ENCODE results near the gene LCNL1.
A peak's percentile ranks its signal among the peaks of the same experiment; 100 is the strongest.

The LCNL1 gene

DNA sequence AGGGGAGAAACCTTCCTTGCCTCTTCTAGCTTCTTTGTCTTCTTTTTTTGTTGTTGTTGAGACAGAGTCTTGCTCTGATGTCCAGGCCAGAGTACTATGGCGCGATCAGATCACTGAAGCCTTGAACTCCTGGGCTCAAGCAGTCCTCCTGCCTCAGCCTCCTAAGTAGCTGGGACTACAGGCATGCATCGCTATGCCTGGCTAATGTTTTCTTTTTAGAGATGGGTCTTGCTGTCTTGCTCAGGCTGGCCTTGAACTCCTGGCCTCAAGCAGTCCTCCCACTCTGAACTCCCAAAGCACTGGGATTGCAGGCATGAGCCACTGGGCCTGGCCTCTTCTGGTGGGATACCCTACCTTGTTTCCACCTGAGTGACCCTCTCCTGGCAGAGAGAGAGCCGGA is 6.1 kb downstream of the LCNL1 start:
- Mint-ChIP-seq H3K36me3 (ENCODE audit: insufficient read depth) (peaks cover 14% of the 10 kb centered on the region), H3K27ac (ENCODE audit: low read depth) (no peak overlapping the region)

DNA sequence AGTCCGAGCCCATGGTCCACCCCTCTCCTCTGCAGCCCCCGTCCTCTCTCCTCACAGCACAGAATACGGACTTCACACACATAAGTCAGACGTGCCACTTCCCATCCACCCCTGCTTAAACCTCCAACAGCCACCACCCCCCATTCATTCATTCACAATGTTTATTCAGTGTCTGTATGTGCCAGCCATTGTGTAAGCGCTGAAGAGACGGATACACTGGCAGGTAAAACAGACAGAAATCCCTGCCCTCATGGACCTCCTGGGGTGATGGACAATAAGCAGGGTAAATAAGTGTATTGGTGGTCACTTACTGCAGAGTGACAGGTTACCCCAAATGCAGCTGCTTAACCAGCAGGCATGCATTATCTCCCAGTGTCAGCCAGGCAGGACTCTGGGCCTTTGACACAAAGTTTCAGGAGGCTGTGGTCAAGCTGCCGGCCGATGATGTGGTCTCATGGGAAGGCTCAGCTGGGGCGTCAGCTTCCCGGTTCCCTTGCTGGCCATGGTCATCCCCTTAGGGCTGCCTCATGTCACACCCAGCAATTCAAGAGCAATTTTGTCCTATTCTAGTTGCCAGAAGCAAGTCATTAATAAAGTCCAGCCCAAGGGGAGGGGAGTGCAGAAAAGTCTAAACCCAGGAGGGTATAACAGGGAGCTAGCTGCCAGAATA is 7.6 kb downstream of the LCNL1 start:
- no peaks in the 10 kb centered on the region for H3K9me3 Mint-ChIP-seq
- DNase-seq (ENCODE audit: low spot score in 2 of 2) (no peak), ATAC-seq (replicated peaks; ENCODE audit: extremely low read depth, poor library complexity, severe bottlenecking) (no peak)
- H3K4me3 Mint-ChIP-seq: peak overlapping the region; percentile 85
- no peak overlapping the region for H3K27ac Mint-ChIP-seq (ENCODE audit: low read depth)
- peaks cover 18% of the 10 kb centered on the region for H3K36me3 Mint-ChIP-seq (ENCODE audit: insufficient read depth)
- H3K27me3 Mint-ChIP-seq: no peaks in the 10 kb centered on the region
- peaks cover 9% of the 10 kb centered on the region for H3K4me1 Mint-ChIP-seq

More for the DNA sequence above, 6.1 kb downstream of the LCNL1 start:
- no peak for DNase-seq (ENCODE audit: low spot score in 2 of 2)
- no peak for ATAC-seq (replicated peaks; ENCODE audit: extremely low read depth, poor library complexity, severe bottlenecking)
- peaks cover 10% of the 10 kb centered on the region for H3K4me1 Mint-ChIP-seq
- no peak overlapping the region for H3K4me3 Mint-ChIP-seq
- no peaks in the 10 kb centered on the region for H3K9me3 Mint-ChIP-seq
- peaks cover 7% of the 10 kb centered on the region for H3K27me3 Mint-ChIP-seq

DNA sequence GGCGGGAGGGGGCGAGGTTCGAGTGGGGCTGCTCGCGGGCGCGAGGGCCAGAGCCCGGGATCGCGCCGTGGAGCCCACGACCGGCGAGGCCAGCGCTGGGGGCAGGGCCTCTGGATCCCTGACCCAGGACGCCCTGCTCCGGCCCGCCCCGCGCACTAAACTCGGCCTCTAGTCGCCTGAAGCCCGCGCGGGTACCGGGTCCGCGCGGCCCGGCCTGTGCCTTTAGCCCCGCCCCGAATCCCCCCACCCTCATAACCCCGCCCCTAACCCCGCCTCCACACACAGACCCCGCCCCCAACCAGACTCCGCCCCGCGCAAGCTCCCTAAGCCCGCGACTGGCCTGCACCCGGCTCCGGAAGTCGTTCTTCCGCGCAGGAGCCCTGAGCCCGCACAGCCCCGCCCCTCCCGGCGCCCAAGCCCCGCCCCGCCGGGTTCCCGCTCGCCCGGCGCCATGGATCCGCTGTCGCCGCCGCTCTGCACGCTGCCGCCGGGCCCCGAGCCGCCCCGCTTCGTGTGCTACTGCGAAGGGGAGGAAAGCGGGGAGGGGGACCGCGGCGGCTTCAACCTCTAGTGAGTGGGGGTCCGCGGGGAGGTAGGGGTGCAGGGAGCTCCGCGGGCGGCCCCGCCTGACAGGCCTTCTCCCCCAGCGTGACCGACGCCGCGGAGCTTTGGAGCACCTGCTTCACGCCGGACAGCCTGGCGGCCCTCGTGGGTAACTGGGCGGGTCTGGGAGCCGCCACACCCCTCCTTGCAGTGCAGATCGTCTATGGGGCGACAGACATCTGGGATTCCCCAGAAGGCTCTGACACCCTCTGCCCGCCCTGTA is 9.4 kb downstream of the LCNL1 start, which contains the start of gene PAXX:
Gene PAXX (plus strand): TSS at position 430 of the 826 bp plus-strand sequence. CDS start 22 bp downstream, at position 452.
- peaks cover 18% of the 10 kb centered on the region for H3K4me1 Mint-ChIP-seq
- DNase-seq (ENCODE audit: low spot score in 2 of 2): peak; percentile 89

DNA sequence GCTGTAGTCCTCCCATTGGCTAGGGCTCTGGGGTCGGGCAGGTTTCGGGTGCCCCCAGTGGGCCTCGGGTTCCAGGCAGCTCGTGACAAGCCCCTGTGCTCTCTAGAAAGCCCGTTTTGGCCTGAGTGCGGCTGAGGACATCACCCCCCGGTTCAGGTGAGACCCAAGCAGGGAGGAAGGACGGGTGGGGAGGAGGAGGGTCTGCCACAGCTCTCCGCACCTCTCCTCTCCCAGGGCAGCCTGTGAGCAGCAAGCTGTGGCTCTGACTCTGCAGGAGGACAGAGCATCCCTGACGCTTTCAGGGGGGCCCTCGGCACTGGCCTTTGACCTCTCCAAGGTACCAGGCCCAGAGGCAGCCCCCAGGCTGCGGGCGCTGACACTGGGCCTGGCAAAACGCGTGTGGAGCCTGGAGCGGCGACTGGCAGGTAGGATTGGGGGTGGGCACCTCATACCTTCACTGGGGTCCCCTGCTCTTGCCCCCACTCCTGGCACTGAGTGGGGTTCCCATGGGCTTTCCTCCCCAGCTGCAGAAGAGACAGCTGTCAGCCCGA is 10.1 kb downstream of the LCNL1 start:
- Mint-ChIP-seq H3K27me3 (no peaks in the 10 kb centered on the region), H3K4me1 (peaks cover 25% of the 10 kb centered on the region)
- peak in 1 of 2 donors; percentile 57 for DNase-seq (ENCODE audit: low spot score in 2 of 2)

More for the DNA sequence above, 9.4 kb downstream of the LCNL1 start, which contains the start of gene PAXX:
- peak; percentile 81 for ATAC-seq (replicated peaks; ENCODE audit: extremely low read depth, poor library complexity, severe bottlenecking)
- H3K27me3 Mint-ChIP-seq: no peaks in the 10 kb centered on the region
- H3K4me3 Mint-ChIP-seq: peak within 1 kb of the TSS; percentile 85
- H3K9me3 Mint-ChIP-seq: no peaks in the 10 kb centered on the region
- H3K27ac Mint-ChIP-seq (ENCODE audit: low read depth): peak within 1 kb of the TSS; percentile 93
- H3K36me3 Mint-ChIP-seq (ENCODE audit: insufficient read depth): peaks cover 22% of the 10 kb centered on the region

DNA sequence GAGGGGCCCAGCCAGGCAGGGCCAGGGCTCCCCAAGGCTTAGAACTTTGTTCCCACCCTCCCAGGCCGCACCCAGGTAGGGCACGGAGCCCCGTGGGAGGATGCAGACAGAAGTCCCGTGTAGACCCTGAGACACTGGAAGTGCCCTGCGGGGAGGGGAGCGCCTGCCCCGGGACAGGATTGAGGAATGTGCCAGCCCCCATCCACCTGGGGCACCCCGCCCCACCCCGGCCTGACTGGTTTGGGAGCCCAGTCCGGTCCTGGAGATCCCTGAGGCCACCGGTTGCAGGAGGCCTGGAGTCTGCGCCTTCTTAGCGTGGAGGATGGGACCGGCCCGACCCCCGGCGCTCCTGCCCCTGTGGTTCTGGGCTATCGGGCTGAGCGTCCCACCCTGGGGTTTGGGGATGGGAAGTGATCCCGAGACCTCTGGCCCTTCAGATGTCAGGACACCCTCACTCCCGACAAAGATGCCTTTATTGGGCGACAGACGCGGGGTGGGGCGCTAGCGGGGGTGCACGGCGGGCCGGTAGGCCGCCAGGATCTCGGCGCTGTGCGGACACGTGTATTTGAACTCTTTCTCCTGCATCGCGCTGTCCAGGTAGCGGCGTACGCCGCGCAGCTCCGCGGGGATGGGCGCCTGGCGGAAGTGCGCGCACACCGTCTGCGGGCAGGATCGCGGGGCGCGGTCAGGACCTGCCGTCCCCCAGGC is 11.5 kb downstream of the LCNL1 start:
- ATAC-seq (replicated peaks; ENCODE audit: extremely low read depth, poor library complexity, severe bottlenecking) (no peak), DNase-seq (ENCODE audit: low spot score in 2 of 2) (no peak)
- peak overlapping the region; percentile 85 for H3K4me3 Mint-ChIP-seq
- H3K36me3 Mint-ChIP-seq (ENCODE audit: insufficient read depth): peaks cover 29% of the 10 kb centered on the region
- H3K4me1 Mint-ChIP-seq: peaks cover 32% of the 10 kb centered on the region
- H3K27me3 Mint-ChIP-seq: no peaks in the 10 kb centered on the region
- no peaks in the 10 kb centered on the region for H3K9me3 Mint-ChIP-seq
- peak overlapping the region; percentile 93 for H3K27ac Mint-ChIP-seq (ENCODE audit: low read depth)

More for the DNA sequence above, 10.1 kb downstream of the LCNL1 start:
- Mint-ChIP-seq H3K27ac (ENCODE audit: low read depth) (peak overlapping the region; percentile 93), H3K36me3 (ENCODE audit: insufficient read depth) (peaks cover 27% of the 10 kb centered on the region), H3K9me3 (no peaks in the 10 kb centered on the region), H3K4me3 (peak overlapping the region; percentile 85)
- no peak for ATAC-seq (replicated peaks; ENCODE audit: extremely low read depth, poor library complexity, severe bottlenecking)

DNA sequence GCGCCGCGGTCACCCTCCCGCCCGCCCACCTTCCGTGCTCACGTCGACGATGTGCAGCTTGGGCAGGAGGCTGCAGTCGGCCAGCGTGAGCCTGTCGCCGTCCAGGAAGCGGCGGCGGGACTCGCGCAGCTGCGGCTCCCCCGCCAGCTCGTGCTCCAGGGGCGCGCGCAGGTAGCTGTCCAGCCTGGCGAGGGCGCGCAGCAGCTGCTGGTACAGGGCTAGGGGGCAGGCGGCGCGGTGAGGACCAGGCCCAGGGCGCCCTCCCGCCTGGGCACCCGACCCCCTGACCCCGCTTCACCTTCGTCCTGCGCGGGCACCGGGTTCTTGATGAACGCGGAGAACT is 12.1 kb downstream of the LCNL1 start:
- H3K27ac Mint-ChIP-seq (ENCODE audit: low read depth): no peak overlapping the region
- H3K27me3 Mint-ChIP-seq: no peaks in the 10 kb centered on the region
- peaks cover 33% of the 10 kb centered on the region for H3K4me1 Mint-ChIP-seq
- H3K9me3 Mint-ChIP-seq: no peaks in the 10 kb centered on the region
- peaks cover 29% of the 10 kb centered on the region for H3K36me3 Mint-ChIP-seq (ENCODE audit: insufficient read depth)
- DNase-seq (ENCODE audit: low spot score in 2 of 2) (no peak), ATAC-seq (replicated peaks; ENCODE audit: extremely low read depth, poor library complexity, severe bottlenecking) (no peak)
- no peak overlapping the region for H3K4me3 Mint-ChIP-seq

DNA sequence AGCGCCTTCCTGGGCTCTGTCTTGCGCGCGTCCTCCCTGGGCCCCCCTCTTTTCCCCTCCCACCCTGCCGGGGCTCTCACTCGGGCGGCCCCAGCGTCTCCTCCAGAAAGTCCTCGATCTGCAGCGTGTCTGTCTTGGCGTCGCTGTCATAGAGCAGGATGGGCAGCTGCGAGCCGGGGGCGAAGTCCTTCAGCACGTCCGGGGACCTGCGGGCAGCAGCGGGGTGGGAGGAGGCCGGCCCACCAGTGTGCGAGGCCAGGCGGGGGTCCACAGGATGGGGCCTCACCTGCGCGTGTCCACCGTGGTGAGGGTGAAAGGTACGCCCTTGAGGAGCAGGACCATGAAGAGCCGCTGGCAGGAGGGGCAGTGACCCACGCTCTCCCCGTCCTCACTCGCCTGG is 12.6 kb downstream of the LCNL1 start:
- no peaks in the 10 kb centered on the region for H3K27me3 Mint-ChIP-seq
- H3K4me3 Mint-ChIP-seq: no peak overlapping the region
- H3K36me3 Mint-ChIP-seq (ENCODE audit: insufficient read depth): peaks cover 32% of the 10 kb centered on the region
- ATAC-seq (replicated peaks; ENCODE audit: extremely low read depth, poor library complexity, severe bottlenecking) (no peak), DNase-seq (ENCODE audit: low spot score in 2 of 2) (no peak)
- no peaks in the 10 kb centered on the region for H3K9me3 Mint-ChIP-seq
- H3K4me1 Mint-ChIP-seq: peaks cover 38% of the 10 kb centered on the region
- no peak overlapping the region for H3K27ac Mint-ChIP-seq (ENCODE audit: low read depth)

DNA sequence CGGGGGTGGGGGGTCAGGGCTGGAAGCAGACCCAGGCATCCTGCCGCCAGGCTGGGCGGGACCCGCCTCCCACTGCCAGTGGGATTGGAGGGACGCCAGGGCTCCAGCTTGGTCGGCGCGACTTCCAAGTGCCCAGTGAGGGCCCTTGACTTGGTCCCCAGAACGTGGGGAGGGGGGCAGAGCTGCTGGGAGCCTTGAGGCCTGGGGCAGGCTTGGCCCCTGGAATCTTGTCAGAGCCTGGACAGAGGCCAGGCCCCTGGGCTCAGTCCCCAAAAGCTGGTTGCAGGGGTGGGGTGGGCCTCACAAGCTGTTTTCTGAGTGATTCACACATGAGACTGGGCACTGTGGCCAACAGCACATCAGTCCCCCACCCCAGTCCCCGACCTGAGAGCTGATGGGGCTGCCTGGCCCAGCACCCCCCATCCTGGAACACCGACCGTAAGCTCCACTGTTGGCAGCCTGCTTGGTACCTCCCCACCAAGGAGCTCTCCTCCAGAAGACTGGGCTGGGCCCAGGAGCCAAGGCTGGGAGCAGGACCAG is 13.0 kb downstream of the LCNL1 start:
- no peak for ATAC-seq (replicated peaks; ENCODE audit: extremely low read depth, poor library complexity, severe bottlenecking)
- peaks cover 36% of the 10 kb centered on the region for H3K36me3 Mint-ChIP-seq (ENCODE audit: insufficient read depth)
- no peaks in the 10 kb centered on the region for H3K9me3 Mint-ChIP-seq
- peaks cover 43% of the 10 kb centered on the region for H3K4me1 Mint-ChIP-seq
- H3K27me3 Mint-ChIP-seq: no peaks in the 10 kb centered on the region
- peak overlapping the region; percentile 95 for H3K27ac Mint-ChIP-seq (ENCODE audit: low read depth)
- DNase-seq (ENCODE audit: low spot score in 2 of 2): no peak
- H3K4me3 Mint-ChIP-seq: peak overlapping the region; percentile 83

DNA sequence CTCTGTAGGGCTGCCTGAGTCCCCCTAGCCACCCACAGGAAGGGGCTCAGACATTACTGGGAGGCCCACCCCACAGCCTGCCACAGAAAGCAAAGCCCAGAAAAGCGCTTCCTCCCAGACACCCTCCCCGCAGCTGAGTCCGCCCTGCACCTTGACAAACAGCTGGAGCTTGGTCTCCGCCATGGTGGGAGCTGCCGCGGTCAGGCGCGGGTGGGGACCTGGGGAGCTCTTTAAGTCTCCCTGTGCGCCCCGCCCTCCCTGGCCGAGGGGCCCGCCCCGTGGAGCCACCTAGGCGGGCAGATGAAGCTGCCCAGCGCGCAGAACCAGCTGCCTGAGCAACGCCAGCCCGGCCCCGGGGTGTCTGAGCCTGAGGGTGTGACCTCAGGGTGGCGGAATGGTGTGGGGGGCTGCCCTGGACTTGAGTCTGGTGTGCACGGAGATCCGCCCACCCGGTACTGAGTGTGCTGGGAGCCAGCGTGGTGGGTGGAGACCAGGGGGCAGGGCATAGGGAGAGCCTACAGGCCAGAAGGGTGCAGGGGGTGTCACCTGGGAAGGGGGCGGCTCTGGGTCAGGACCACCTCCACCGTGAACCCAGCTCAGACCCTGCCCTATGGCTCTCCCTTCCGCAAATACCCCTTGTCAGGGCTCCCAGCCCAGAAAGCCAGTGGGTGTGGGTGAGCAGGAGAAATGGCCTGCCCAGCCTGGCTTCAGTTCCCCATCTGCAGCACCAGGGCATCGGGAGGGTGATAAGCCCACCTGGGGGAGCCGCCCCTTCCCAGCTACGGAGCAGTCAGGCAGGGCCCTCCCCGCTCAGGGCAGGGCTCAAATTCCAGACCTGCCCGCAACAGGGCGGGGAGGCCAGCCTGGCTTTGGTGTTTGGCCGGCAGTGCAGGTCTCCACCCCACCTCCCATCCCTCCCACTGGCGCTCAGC is 13.8 kb downstream of the LCNL1 start, which contains the start of gene CLIC3:
Gene CLIC3 (minus strand): TSS at position 208 of the 932 bp plus-strand sequence. CDS start 25 bp downstream, at position 183.
- peaks cover 44% of the 10 kb centered on the region for H3K4me1 Mint-ChIP-seq
- no peaks in the 10 kb centered on the region for H3K9me3 Mint-ChIP-seq
- peak within 1 kb of the TSS; percentile 95 for H3K27ac Mint-ChIP-seq (ENCODE audit: low read depth)
- H3K27me3 Mint-ChIP-seq: no peaks in the 10 kb centered on the region
- peak within 1 kb of the TSS; percentile 83 for H3K4me3 Mint-ChIP-seq
- peaks cover 33% of the 10 kb centered on the region for H3K36me3 Mint-ChIP-seq (ENCODE audit: insufficient read depth)
- DNase-seq (ENCODE audit: low spot score in 2 of 2) (peak; percentile 41 to 69), ATAC-seq (replicated peaks; ENCODE audit: extremely low read depth, poor library complexity, severe bottlenecking) (peak; percentile 34)

DNA sequence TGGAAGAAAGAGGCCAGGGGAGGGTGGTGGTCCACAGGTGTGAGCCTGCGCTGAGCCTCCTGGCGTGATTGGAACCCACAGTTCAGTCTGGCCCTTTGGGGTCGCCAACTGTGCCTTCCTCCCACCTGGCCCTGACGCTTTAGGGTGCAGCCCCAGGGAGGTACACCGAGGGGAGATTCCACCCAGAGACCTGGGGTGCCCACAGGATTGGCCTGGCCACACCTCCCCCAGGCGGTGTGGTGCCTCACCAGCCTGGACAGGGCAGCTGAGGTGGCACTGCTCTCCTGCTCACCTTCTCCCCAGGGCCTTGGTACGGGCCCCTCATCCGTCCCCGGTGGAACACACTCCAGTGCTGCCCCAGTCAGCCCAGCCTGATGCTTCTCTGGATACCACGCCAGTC is 14.6 kb downstream of the LCNL1 start:
- Mint-ChIP-seq H3K4me3 (peak overlapping the region; percentile 83), H3K27ac (ENCODE audit: low read depth) (peak overlapping the region; percentile 95)

DNA sequence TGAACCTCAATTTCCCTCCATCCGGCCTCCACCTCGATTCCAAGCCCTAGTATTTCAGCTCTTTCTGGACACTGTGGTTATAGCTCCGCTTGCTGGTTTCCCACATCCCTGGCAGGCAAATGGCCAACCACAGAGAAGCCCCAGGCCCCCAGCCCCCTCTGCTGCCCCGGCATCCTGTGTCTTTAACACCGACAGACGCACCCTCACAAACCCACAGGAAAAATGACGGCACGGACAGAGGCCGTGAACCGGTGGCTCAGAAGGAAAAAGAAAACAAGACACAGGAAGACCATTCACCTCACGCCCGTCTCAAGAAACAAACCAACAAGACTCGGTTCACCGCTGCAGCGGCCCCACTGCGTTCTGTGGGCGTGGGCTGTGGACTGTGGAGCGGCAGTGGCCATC is 15.0 kb downstream of the LCNL1 start:
- H3K4me3 Mint-ChIP-seq: peak overlapping the region; percentile 83
- H3K9me3 Mint-ChIP-seq: no peaks in the 10 kb centered on the region
- peaks cover 27% of the 10 kb centered on the region for H3K36me3 Mint-ChIP-seq (ENCODE audit: insufficient read depth)
- H3K27ac Mint-ChIP-seq (ENCODE audit: low read depth): peak overlapping the region; percentile 95
- H3K4me1 Mint-ChIP-seq: peaks cover 44% of the 10 kb centered on the region
- ATAC-seq (replicated peaks; ENCODE audit: extremely low read depth, poor library complexity, severe bottlenecking) (peak; percentile 12), DNase-seq (ENCODE audit: low spot score in 2 of 2) (peak in 1 of 2 donors; percentile 56)
- H3K27me3 Mint-ChIP-seq: no peaks in the 10 kb centered on the region

More for the DNA sequence above, 14.6 kb downstream of the LCNL1 start:
- no peaks in the 10 kb centered on the region for H3K27me3 Mint-ChIP-seq
- no peaks in the 10 kb centered on the region for H3K9me3 Mint-ChIP-seq
- ATAC-seq (replicated peaks; ENCODE audit: extremely low read depth, poor library complexity, severe bottlenecking): no peak
- no peak for DNase-seq (ENCODE audit: low spot score in 2 of 2)
- H3K36me3 Mint-ChIP-seq (ENCODE audit: insufficient read depth): peaks cover 29% of the 10 kb centered on the region
- H3K4me1 Mint-ChIP-seq: peaks cover 44% of the 10 kb centered on the region
